ENCODE data around the gene UBE2D2.
A peak's percentile ranks its signal among the peaks of the same experiment; 100 is the strongest.

The UBE2D2 gene

DNA sequence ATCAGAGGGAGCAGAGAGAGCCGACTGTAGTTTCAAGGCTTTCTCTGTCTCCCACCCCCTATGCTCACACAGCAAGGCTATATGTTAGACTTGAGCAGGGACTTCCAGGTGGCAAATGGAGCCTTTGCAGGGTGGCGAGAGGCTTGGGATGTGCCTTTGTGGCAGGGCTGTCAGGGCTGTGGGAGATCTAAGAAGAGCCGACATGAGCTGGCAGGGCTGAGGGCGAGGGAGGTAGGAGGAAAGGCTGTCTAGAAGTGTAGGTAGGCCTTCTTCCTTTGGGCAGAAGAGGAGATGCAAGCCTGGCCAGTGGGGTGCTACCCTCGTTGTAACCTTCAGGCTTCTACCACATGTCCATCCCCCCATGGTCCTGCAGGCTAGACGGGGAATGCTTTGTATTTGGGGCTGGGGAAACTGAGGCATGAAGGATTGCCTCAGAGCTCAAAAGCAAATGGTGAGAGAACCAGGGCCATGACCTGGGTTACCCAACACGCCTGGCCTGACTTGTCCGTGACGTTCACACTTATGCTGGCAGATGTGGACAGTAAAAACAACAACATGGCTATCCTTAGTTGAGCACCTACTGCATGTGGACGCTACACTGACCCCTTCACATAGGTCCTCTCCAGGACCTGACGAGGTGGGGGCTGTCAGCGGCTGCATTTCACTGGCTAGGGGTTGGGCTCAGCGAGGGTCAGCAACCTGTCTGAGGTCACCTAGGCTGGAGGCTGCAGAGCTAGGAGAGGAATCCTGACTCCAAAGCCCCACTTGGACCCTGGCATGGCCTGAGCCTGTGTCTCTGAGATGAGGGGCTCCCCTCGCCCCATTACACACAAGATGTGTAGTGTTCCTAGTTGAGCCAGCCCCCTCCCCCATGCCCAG is 102.3 kb downstream of the UBE2D2 start:
- no peak for DNase-seq

DNA sequence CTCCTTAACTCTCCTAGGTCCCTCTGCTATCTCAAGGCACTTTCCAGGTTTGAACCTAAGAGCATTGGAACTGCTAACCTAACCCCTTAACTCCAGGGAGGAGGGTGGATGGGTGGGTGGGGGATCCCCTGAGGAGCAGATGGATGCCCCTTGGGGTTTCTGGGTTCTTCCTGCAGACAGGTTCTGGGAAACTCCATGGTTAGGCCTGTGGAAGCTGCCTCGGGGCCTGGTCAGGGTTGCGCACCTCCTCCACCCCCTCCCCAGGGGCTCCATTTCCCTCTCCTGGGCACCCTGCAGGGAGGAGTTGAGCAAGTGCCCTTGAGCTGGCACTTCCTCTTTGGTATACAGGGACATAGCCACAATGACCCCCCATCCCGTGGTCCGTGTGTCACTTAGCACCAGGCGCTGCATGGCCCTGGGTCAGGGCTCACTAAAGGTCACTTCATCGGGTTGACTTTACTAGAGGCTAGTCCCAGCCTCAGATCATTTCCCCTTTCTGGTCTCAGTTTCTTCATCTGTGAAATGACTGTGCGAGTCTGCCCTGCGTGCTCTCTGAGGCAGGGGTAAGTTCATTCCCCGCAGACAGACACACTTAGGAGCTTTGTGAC is 103.1 kb downstream of the UBE2D2 start:
- DNase-seq: no peak

DNA sequence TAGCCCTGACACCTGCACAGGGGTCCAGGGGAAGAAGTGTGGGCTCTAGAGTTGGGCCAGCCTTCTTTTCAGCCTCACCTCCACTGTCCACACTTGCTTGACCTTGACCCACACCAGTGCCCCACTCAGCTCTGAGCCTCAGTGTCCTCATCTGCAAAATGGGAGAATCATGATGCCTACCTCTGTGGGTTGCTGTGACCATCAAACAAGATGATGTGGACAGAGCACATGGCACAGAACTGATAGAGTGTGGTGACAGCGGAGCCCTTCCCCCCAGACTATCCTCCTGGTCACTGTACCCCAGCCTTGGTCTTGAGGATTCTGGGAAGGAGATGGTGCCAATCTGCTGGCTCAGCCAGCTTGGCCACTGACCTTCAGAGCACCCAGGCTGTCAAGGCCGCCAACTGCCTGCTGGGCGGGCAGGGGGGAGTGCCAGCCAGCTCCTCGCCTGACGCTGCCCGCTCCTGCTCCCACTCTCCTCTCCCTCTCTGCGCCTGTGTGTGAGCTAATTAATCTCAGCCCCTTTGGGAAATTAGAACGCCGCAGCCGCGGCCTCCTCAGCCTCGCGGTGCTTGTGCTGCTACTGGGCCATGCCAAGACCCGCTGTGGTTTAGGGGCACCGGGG is 103.7 kb downstream of the UBE2D2 start:
- no peak for DNase-seq

DNA sequence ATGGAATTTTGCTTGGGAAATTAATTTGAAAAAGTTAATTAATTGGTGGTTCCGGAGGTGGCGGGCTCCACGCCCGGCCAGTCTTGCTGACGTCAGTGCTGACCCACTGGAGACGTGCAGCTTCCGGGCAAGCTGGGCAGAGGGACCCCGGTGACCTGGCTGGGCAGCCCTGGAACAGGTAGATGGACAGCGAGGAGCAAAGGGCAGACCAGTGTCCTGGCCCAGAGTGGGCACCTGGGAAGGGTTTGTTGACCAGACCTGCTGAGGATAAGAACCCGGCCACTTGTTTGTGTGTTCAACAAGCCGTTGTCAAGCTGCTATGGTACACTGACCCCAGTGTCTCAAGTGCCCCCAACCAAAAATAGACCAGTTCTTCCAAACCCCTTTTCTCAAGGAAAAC is 104.5 kb downstream of the UBE2D2 start:
- no peak for DNase-seq

DNA sequence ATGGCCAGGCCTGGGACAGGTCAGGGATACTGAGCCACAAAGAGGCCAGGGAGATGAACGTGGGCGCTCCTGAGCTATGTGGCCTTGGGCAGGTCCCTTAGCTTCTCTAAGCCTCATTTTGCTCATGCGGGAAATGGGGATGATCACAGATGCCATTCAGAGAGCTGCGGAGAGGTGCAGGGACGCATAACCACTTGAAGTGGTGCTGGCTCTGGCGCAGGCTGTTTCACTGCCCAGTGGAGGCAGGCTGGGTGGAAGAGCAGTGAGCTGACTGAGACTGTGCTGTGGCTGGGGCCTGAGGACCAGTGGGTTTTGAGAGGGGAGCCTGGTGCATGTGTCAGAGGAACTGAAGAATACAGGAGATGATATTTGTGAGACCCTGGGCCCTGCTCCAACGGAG is 105.4 kb downstream of the UBE2D2 start:
- DNase-seq: no peak

DNA sequence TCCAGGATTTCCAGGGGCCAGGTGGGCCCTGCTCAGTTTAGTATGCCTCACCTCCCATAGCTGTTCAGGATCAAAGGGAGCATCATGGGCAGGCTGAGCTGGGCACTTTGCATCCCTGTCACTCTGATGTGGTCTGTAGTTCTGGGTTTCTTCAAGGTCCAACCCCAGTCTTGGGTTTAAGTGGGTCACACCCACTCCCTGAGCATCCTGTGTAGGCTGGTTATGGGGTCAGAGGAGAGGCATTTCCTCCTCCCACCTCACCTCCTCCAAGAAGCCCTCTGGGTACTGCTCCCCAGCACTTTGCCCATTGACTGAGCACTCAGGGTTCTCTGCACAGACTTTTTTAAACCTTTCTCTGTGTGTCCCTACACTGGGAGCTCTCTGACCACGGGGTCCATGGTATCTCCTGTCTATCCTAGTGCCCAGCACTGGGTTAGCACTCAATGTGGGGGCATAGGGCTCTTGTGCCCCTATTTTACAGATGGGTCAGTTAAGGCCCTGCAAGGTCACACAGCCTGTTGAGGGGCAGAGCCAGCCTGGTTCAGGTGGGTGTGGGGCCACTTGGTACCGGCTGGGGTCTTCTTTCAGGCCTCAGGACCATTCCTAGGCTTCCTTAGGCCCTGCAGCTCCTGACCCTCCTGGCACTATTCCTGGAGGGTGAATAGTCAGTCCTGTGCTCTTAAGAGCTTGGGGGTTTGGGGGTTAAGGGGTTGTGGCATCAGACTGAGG is 106.0 kb downstream of the UBE2D2 start:
- DNase-seq: no peak

DNA sequence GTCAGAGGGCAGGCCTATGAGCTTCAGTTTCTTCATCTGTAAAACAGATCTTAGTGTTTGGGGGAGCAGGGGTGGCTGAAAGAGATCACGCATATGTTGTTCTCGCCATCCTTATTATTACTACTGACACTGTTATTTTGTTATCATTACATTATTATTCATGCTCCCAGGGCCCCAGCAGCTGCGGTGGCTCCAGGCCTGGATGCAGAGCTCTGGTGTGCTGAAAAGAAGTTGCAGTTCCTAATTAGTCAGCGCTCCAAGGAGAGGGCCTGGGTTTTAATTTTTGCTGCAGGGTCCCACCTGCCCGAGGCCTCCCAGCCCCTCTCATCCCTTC is 106.6 kb downstream of the UBE2D2 start:
- DNase-seq: no peak

DNA sequence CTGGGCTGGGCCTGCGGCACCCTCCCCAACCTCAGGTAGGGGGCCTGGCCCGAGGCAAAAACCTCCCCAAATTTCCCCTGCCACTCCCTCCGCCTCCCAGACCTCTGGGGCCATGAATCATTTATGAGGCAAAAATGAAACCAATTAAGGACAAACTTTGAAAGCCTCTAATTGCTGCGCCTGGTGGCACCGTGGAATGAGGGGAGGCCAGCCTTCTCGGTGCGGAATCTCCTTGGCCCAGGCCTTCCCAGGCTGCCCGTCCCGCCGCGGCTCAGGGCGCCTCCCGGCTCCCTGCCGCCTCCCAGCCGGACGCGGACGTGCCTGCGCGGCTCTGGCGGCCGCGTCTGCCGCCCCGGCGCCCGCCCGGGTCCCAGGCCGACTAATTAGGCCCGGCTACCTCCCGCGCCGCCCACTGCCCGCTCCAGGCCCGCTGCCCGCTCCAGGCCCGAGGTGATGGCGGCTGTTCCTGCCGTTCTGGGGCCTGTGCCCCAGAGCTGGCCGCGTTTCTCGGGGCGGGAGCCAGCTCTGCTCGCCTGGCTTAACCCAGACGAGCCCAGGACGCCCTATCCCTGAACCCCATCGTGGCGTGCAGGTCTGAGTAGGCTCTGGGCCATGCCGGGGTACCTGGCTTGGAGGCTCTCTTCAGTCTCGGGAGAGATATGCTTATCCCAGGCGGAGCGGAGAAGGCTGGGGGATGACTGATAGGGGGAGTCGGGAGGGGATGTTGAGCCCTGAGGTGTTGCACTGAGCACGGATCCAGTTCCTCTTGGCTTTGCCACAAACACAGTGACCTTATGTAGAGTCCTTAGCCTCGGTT is 107.1 kb downstream of the UBE2D2 start:
- DNase-seq: peak; percentile 82

DNA sequence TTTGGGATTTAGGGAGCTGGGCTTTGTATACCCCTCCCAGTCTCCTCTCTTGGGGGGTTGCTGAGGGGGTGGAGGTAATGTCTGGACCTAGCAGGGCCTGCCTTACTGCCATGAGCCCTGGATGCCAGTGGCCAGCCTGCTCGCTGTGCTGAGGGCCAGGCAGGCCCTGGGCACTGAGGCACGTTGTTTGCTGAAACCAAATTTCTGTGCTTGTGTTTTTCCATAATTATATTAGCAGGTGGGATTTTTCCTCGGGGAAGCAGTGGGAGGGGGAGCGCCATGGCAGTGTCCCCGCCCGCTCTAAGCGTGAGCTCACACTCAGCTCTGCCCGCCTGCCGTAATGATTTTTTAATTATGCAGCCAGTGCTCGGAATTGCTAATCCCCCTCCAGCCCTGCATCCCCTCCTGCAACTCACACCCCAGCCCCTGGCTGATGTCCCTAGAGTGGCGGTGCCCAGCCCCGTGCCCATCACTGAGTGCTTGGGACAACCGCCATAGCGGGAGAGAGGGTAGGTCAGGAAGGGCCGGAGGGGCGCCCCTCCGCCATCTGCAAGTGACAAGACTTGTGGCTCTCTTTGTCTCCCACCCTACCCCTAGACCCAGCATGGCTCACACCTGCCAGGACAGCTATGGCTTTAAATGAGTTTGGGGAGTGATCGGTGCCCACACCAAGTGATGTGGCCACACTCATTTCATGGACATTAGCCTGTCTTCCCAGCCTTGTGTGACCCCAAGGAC is 108.0 kb downstream of the UBE2D2 start:
- no peak for DNase-seq

DNA sequence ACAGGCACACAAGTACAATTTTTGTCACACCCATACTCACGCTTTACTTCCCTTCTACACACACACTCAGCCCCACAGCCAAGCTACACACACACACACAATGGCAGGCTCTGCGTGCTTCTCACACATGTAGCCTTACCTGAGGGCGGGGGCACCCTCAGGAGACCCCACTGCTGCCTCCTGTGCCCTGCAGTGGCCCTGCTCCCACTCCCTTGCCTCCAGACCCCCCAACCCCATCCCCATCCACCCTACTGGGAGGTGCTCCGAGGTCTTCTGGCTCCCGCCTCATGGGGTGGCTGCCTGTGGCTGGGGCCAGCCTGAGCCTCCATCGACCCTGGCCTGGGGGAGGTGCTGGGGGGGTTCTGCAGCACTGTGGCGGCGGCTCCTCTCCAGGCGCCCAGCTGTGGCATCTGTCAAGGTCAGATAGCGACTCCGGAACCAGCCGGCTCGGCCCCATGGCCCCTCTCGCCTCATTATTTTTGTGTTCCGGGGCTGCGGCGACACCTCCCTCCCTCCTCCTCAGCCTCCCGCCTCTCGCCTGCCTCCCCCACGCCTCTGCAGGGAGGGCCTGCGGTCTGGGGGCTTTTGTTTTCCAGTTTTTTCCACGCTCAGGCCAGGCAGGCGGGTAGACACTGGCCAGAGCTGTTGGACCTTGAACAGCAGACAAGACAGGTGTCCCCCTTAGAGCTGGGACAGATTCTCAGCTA is 108.7 kb downstream of the UBE2D2 start:
- DNase-seq: no peak

DNA sequence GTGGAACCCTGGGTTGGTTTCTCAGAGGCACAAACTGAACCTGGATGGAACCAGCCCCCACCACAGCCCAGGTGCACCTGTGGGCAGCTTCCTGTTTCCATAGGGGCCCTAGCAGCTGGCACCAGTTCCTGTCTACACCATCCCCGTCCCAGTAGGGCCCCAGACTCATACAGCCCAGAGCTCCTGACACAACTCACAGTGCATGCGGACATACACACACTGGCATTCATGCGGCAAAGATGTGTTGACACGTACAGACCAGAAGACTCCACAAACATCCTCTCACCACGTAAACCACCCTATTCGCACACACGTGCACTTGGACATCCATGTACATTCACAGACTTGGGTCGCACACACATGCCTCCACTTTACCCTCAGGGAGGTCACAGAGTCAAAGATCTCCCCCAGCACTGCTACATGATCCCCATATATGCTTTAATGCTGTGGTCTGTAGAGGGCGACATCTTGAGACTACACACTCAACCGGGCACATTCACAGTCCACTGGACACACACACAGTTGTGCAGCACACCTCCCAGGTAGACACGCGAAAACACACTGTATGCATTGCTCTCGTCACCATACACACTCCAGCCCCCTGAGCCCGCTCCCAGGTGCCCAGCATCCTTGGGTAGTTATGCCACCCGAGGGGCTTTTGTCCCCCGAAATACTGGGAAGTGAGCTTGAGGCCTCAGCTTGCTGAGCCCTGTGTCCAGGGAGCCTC is 109.4 kb downstream of the UBE2D2 start:
- DNase-seq: no peak

DNA sequence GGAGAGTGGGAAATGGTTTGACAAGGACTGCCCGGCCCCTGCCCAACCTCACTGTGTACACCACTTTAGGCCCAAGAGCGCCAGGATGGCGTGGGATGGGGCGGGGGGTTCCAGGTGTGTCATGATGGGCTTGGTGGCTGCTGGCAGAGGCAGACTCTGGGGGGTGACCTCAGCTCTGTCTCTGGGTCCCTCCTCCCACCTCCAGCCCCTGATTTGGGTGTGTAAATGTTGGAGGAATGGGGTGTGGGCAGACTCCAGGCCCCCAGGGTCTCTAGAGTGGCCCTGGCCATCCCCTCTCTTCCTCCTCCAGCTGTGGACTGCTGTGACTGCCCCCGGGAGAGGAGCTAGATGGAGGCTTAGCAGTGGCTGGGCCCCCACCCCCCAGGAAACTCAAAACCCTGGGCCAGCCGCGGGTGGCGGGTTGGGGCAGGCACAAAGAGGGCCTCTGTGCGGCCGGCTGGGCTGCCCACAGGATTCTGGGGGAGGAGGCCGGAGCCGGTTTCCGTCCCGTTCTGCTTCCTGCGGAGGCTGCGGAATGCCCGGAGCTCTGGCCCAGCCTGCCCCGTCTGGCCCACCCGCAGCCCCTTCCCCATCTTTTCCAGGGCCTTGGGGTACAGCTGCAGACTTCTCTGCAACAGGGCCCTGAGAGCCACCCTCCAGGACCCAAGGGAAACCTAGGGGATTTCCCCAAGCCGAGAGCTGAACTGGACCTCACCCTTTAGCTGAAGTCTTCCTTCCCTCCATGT is 110.1 kb downstream of the UBE2D2 start:
- no peak for DNase-seq

DNA sequence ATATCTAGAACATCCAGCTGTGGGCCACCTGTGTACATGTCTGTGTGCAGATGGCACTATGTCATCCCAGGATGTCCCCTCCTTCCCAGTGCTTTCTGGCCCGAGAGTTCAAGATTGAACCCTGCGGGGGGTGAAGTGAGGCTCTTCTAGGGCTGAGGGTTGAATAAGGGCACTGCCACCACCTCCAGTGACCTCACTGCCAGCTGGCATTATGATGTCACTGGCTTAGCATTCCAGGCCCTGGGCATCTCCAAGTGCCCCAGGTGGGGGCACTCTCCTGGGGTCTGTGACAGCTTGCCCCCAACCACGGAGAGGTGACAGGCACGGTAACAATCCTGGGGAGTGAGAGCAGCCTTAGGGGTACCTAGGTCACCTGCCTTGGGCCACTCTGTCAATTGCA is 114.1 kb downstream of the UBE2D2 start:
- DNase-seq: no peak

DNA sequence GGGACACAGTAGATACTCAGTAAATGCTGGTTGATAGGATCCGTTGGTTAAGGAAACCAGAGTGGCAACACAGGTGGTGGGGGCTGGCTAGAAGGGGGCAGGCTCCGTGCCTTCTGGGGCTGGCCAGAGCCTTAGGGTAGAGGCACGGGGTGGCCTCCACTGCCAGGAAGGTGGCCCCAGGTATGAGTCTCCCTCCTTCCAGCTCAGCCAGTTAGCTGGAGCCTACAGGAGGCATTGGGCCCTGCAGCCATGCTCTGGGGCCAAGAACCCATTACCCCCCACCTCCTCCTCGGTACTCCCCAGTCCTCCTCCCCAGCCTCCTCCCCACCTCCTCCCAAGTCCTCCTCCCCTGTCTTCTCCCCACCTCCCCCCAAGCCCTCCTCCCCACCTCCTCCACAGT is 114.7 kb downstream of the UBE2D2 start:
- no peak for DNase-seq

DNA sequence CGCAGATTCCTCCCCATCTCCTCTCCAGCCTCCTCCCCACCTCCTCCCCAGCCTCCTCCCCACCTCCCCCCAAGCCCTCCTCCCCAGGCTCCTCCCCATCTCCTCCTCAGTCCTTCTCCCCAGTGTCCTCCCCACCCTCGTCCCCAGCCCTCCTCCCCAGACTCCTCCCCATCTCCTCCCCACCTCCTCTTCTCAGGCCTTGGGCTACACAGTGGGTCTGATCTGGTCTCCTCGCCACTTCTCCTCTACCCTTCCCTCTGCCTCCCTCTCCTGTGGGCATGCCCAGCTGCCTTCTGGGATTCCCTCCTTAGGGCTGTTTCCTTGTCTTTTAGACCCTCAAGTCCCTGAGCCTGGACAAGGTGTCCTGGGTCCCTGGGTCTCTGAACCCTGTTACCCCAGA is 115.3 kb downstream of the UBE2D2 start:
- no peak for DNase-seq

DNA sequence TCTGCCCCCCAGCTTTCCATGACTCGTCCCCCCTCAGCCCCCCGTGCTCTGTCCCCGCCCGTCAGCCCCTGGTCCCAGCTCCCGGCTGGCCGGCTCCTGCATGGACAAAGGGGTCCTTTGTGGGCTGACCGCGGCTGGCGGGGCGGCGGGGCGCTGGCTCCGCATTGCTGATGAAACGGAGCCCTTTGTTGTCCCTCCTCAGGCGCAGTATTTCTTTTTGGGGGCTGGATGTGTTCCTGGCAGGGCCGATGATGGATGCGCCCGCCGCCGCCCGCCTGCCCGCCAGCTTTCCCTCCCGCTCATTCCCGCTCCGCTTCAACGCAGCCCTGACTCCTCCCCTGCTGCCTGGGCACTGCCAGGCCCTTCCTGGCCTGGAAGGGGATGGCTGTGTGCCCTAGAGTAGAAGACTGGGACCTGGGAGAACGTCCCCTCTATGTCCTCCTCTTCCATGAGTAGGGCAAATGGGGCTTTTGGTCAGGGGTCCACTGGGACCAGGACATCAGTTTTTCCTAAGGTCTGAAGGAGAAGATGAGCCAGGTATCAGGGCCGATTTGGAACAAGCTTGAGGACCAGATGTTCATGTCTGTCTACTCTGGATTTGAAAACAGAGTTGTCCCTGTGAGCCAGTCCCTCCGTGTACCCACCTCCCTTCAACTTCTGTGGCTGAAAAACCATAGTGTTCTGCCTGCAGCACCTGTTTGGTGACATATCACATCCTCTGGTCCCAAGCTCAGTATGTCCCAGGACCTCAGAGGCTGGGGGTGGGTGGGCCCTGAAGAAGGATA is 116.0 kb downstream of the UBE2D2 start:
- DNase-seq: no peak
